Epithelial cell of proximal tubule (primary cell): ENCODE data around the gene RAPGEF5. TPM values are rescaled to one million over a fixed set of nuclear protein-coding genes. Genes with fewer than 3 reads are reported as not detected.

Experiments
- DNase-seq: peaks from one replicate; pipeline ENCODE4 v3.0.0-alpha.2; 2011; ENCODE audit warnings: low read depth
- H3K4me3 ChIP-seq: 2 replicates; pipeline ENCODE4 v1.5.1; 2011; ENCODE audit warnings: low read depth, mild to moderate bottlenecking, low read length
- total RNA-seq: library from RNA; depleted of rRNA; stranded (reverse); fragments of >200 nt; gene quantifications from 2 replicates; pipeline ENCODE4 v1.2.3, GENCODE V29; 2015
- TF ChIP-seq, protein P1 (sequence below): conservative IDR thresholded peaks from 2 replicates; pipeline ENCODE4 v1.5.1; 2012; ENCODE audit warnings: low read depth, mild to moderate bottlenecking, low read length

The RAPGEF5 gene
- total RNA-seq, 1 donor from 2014 or later, result 8.3 TPM

DNA sequence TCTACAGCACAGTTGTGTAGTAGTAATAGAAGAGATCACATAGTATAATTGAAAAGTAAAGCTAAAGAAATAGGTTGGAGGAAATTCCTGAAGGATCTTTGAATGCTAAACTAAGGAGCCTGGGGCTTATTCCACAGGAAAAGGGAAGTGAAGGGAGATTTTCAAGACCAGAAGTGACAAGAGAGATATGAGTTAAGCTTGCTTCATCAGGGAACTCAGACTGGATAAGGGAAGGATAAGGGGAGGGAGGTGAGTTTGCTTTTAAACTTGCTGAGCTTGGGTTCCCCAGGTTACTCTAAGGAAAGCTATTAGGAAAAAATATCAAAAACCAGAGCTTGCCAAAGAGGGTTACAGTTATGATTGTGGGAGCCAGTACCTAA is 182.4 kb downstream of the RAPGEF5 start:
- DNase-seq, result no peak
- no peak overlapping the region for H3K4me3 ChIP-seq
- TF ChIP-seq, protein P1, sequence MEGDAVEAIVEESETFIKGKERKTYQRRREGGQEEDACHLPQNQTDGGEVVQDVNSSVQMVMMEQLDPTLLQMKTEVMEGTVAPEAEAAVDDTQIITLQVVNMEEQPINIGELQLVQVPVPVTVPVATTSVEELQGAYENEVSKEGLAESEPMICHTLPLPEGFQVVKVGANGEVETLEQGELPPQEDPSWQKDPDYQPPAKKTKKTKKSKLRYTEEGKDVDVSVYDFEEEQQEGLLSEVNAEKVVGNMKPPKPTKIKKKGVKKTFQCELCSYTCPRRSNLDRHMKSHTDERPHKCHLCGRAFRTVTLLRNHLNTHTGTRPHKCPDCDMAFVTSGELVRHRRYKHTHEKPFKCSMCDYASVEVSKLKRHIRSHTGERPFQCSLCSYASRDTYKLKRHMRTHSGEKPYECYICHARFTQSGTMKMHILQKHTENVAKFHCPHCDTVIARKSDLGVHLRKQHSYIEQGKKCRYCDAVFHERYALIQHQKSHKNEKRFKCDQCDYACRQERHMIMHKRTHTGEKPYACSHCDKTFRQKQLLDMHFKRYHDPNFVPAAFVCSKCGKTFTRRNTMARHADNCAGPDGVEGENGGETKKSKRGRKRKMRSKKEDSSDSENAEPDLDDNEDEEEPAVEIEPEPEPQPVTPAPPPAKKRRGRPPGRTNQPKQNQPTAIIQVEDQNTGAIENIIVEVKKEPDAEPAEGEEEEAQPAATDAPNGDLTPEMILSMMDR, result no peak

GRCh38 chr7:22173685-22174573 is 183.0 kb downstream of the RAPGEF5 start:
- DNase-seq, result no peak
- no peak overlapping the region for H3K4me3 ChIP-seq
- TF ChIP-seq, protein P1, result no peak

DNA sequence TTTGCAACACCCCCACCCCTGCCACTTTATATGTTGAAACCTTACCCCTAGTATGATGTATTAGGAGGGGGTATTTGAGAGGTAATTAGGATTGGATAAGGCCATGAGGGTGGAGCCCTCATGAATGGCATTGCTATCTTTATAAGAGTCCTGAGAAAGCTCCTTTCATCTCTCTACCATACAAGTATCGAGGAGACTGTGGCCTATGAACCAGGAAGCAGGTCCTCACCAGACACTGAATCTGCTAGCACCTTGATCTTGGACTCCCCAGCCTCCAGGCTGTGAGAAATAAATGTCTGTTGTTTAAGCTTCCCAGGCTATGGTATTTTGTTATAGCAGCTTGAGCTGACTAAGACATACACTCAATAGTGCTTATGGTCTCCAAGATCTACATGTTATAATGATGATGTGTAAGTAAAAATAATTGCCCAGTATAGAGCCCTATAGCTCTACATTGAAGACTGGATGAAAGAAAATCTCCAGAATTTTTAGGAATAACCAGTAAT is 188.8 kb downstream of the RAPGEF5 start:
- H3K4me3 ChIP-seq, result no peak overlapping the region
- TF ChIP-seq, protein P1, result no peak
- no peak for DNase-seq

- TF ChIP-seq, protein P1, result no peak
- no peak overlapping the region for H3K4me3 ChIP-seq
These were observed 189.5 kb downstream of the RAPGEF5 start for GRCh38 chr7:22167482-22167881.

DNA sequence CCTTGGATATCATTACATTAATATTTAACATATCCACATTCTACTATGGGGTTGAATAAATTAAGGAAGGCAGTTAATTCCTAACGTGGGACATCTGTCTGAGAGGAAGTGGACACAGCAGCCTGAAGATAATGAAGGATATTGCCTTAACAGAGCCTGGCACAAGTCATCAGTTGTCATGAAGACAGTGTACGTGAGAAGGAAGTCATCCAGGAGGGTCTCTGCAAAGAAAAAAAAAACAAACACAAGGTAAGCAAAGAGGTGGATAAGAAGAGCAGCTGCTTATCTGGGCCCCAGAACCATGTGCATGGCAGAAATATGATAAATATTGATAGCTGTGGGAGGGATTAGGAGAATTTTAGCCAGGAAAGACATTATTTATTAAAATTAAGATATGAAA is 190.0 kb downstream of the RAPGEF5 start:
- no peak for DNase-seq
- TF ChIP-seq, protein P1, result no peak
- no peak overlapping the region for H3K4me3 ChIP-seq

More at GRCh38 chr7:22167482-22167881, 189.5 kb downstream of the RAPGEF5 start:
- no peak for DNase-seq

GRCh38 chr7:22159341-22159740 is 197.6 kb downstream of the RAPGEF5 start:
- no peak for DNase-seq
- H3K4me3 ChIP-seq, result no peak overlapping the region
- TF ChIP-seq, protein P1, result no peak
